Stimulated activated CD4-positive, alpha-beta T cell treated with anti-CD3 and anti-CD28 coated beads, Interleukin-2, amount 100 ng/mL, for 48 hours (primary cell): ENCODE results near the gene ADCY10.

ENCODE experiments used
- DNase-seq, 2 donors: peaks; one replicate each; pipeline ENCODE4 v3.0.0-alpha.2; 2020

Gene ADCY10

GRCh38 chr1:167803358-167804207, 110.4 kb downstream of the ADCY10 start:
- DNase-seq: peak; percentile 90 to 92

GRCh38 chr1:167802235-167802634, 111.7 kb downstream of the ADCY10 start:
- no peak for DNase-seq

GRCh38 chr1:167800251-167800650, 113.7 kb downstream of the ADCY10 start:
- no peak for DNase-seq

- no peak for DNase-seq
Measured at GRCh38 chr1:167799747-167800146, 114.2 kb downstream of the ADCY10 start.

GRCh38 chr1:167798952-167799351, 115.0 kb downstream of the ADCY10 start:
- no peak for DNase-seq

- DNase-seq: no peak
Measured at GRCh38 chr1:167797015-167797414, 116.9 kb downstream of the ADCY10 start.

- DNase-seq: no peak
Measured at GRCh38 chr1:167795810-167796740, 117.9 kb downstream of the ADCY10 start.

GRCh38 chr1:167794043-167794442, 119.9 kb downstream of the ADCY10 start:
- no peak for DNase-seq

- no peak for DNase-seq
Measured at GRCh38 chr1:167792188-167792565, 121.8 kb downstream of the ADCY10 start.

GRCh38 chr1:167791281-167792187, 122.4 kb downstream of the ADCY10 start:
- DNase-seq: no peak

- no peak for DNase-seq
Measured at GRCh38 chr1:167790117-167790516, 123.8 kb downstream of the ADCY10 start.

GRCh38 chr1:167789501-167789900, 124.4 kb downstream of the ADCY10 start:
- DNase-seq: no peak

GRCh38 chr1:167786502-167786901, 127.4 kb downstream of the ADCY10 start:
- DNase-seq: no peak

- no peak for DNase-seq
Measured at GRCh38 chr1:167784876-167785550, 128.9 kb downstream of the ADCY10 start.

- no peak for DNase-seq
Measured at GRCh38 chr1:167782946-167783345, 131.0 kb downstream of the ADCY10 start.

GRCh38 chr1:167781558-167781957, 132.4 kb downstream of the ADCY10 start:
- DNase-seq: no peak

GRCh38 chr1:167777269-167777650, 136.7 kb downstream of the ADCY10 start:
- no peak for DNase-seq

- DNase-seq: no peak
Measured at GRCh38 chr1:167776616-167777268, 137.2 kb downstream of the ADCY10 start.

- DNase-seq: no peak
Measured at GRCh38 chr1:167776151-167776550, 137.8 kb downstream of the ADCY10 start.

- DNase-seq: no peak
Measured at GRCh38 chr1:167775178-167775577, 138.8 kb downstream of the ADCY10 start.

- no peak for DNase-seq
Measured at GRCh38 chr1:167774710-167775109, 139.2 kb downstream of the ADCY10 start.

- DNase-seq: no peak
Measured at GRCh38 chr1:167773516-167773915, 140.4 kb downstream of the ADCY10 start.
